Trophoblast cell (in vitro differentiated cells and primary cell): ENCODE measurements around the gene ALG1L2.
"Not testable (repeated sequence)": the region's sequence is repeated elsewhere in the genome, so short reads cannot be mapped to it uniquely, and the experiment has no call there.

Experiments used
- DNase-seq, 2 donors: peaks; one replicate each; pipeline ENCODE4 v3.0.0-alpha.2; 2016
- H2AFZ ChIP-seq: 2 replicates; pipeline ENCODE4 v1.6.1; 2013; ENCODE audit warnings: low read length, moderate library complexity, mild to moderate bottlenecking; ENCODE audit not compliant: insufficient read depth, poor library complexity
- H2AK5ac ChIP-seq: 2 replicates; pipeline ENCODE4 v1.6.1; 2013; ENCODE audit warnings: mild to moderate bottlenecking, low read length
- H2BK120ac ChIP-seq: 2 replicates; pipeline ENCODE4 v1.6.1; 2013; ENCODE audit warnings: low read length, mild to moderate bottlenecking, moderate library complexity; ENCODE audit not compliant: insufficient read depth, poor library complexity
- H2BK12ac ChIP-seq: 2 replicates; pipeline ENCODE4 v1.6.1; 2013; ENCODE audit warnings: mild to moderate bottlenecking, low read length, moderate library complexity
- H2BK5ac ChIP-seq: 2 replicates; pipeline ENCODE4 v1.6.1; 2013; ENCODE audit warnings: low read length, low read depth, moderate library complexity, mild to moderate bottlenecking; ENCODE audit not compliant: poor library complexity
- H3K14ac ChIP-seq: 2 replicates; pipeline ENCODE4 v1.6.1; 2013; ENCODE audit warnings: mild to moderate bottlenecking, low read length
- H3K18ac ChIP-seq: 2 replicates; pipeline ENCODE4 v1.6.1; 2013; ENCODE audit warnings: mild to moderate bottlenecking, low read length
- H3K23ac ChIP-seq: 2 replicates; pipeline ENCODE4 v1.6.1; 2013; ENCODE audit warnings: low read length
- H3K27ac ChIP-seq: 2 replicates; pipeline ENCODE4 v1.5.1; 2013; ENCODE audit warnings: low read depth, mild to moderate bottlenecking, inconsistent platforms, low read length, moderate library complexity
- H3K27me3 ChIP-seq: 2 replicates; pipeline ENCODE4 v1.6.1; 2013; ENCODE audit warnings: inconsistent platforms, mild to moderate bottlenecking, low read length, moderate library complexity; ENCODE audit not compliant: insufficient read depth
- H3K36me3 ChIP-seq, 2 experiments: 1 replicate in 1 of 2; 2 replicates in 1 of 2; pipeline ENCODE4 v1.6.1; 2013; ENCODE audit warnings: low read length in 2 of 2, mild to moderate bottlenecking in 2 of 2, moderate library complexity in 1 of 2; ENCODE audit not compliant: insufficient read depth in 2 of 2, control insufficient read depth in 1 of 2
- H3K4ac ChIP-seq: 2 replicates; pipeline ENCODE4 v1.6.1; 2013; ENCODE audit warnings: low read depth, mild to moderate bottlenecking, low read length, moderate library complexity
- H3K4me1 ChIP-seq, 2 experiments: 1 replicate in 1 of 2; 2 replicates in 1 of 2; pipeline ENCODE4 v1.6.1; 2013; ENCODE audit warnings: low read length in 2 of 2, mild to moderate bottlenecking in 2 of 2, moderate library complexity in 1 of 2; ENCODE audit not compliant: insufficient read depth in 2 of 2, control insufficient read depth in 1 of 2
- H3K4me2 ChIP-seq: 2 replicates; pipeline ENCODE4 v1.6.1; 2013; ENCODE audit warnings: inconsistent platforms, mild to moderate bottlenecking, low read length, moderate library complexity
- H3K4me3 ChIP-seq: 2 replicates; pipeline ENCODE4 v1.5.1; 2013; ENCODE audit warnings: mild to moderate bottlenecking, low read depth, low read length, inconsistent platforms
- H3K79me1 ChIP-seq: one replicate; pipeline ENCODE4 v1.6.1; 2013; ENCODE audit warnings: low read length
- H3K79me2 ChIP-seq: 2 replicates; pipeline ENCODE4 v1.6.1; 2013; ENCODE audit warnings: low read length, mild to moderate bottlenecking; ENCODE audit not compliant: control insufficient read depth, insufficient read depth, poor library complexity
- H3K9ac ChIP-seq: 2 replicates; pipeline ENCODE4 v1.6.1; 2013; ENCODE audit warnings: mild to moderate bottlenecking, low read length
- H3K9me3 ChIP-seq: 2 replicates; pipeline ENCODE4 v1.6.1; 2013; ENCODE audit warnings: low read depth, mild to moderate bottlenecking, control low read depth, inconsistent platforms, low read length; ENCODE audit not compliant: insufficient read depth
- H4K12ac ChIP-seq: 2 replicates; pipeline ENCODE4 v1.6.1; 2013; ENCODE audit warnings: low read depth, mild to moderate bottlenecking, low read length, moderate library complexity
- H4K8ac ChIP-seq: 2 replicates; pipeline ENCODE4 v1.6.1; 2013; ENCODE audit warnings: low read depth, mild to moderate bottlenecking, low read length, moderate library complexity
- H4K91ac ChIP-seq: one replicate; pipeline ENCODE4 v1.6.1; 2013; ENCODE audit warnings: low read depth, mild to moderate bottlenecking, low read length, moderate library complexity
- WGBS: extraction: QIAGEN DNeasy Blood & Tissue Kit; methylation state at CpG from one replicate; pipeline ENCODE4 v1.1.7; 2013; ENCODE audit warnings: missing lambda C conversion rate; ENCODE audit not compliant: insufficient read length, insufficient coverage; ENCODE audit errors: extremely low coverage; 5-methylcytosine and 5-hydroxymethylcytosine counted together

Gene ALG1L2

DNA sequence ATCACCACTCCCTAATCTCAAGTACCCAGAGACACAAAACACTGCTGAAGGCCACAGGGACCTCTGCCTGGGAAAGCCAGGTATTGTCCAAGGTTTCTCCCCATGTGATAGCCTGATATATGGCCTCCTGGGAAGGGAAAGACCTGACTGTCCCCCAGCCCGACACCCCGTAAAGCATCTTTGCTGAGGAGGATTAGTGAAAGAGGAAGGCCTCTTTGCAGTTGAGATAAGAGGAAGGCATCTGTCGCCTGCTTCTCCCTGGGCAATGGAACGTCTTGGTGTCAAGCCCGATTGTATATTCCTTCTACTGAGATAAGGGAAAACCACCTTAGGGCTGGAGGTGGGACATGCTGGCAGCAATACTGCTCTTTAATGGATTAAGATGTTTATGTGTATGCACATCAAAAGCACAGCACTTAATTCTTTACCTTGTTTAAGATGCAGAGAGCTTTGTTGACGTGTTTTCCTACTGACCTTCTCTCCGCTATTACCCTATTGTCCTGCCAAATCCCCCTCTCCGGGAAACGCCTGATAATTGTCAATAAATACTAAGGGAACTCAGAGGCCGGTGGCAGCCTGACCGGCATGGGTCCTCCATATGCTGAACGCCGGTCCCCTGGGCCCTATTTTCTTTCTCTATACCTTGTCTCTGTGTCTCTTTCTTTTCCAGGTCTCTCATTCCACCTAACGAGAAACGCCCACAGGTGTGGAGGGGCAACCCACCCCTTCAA lies 23.9 kb upstream of the ALG1L2 start:
- H4K91ac ChIP-seq, H3K23ac ChIP-seq, H4K12ac ChIP-seq, H3K14ac ChIP-seq, H3K4me3 ChIP-seq, H2BK5ac ChIP-seq, H2BK120ac ChIP-seq, H3K27me3 ChIP-seq, H3K4me1 ChIP-seq, H3K79me1 ChIP-seq, H2AK5ac ChIP-seq, H2BK12ac ChIP-seq, H3K27ac ChIP-seq, H3K4me2 ChIP-seq, H3K79me2 ChIP-seq, H2AFZ ChIP-seq, H3K36me3 ChIP-seq, H3K4ac ChIP-seq, H3K9me3 ChIP-seq, H3K18ac ChIP-seq, H3K9ac ChIP-seq, H4K8ac ChIP-seq: not testable (repeated sequence)
- WGBS = no CpG with 5 or more reads among the region's 15 CpGs
- DNase-seq = peak in 1 of 2 donors; percentile 18

DNA sequence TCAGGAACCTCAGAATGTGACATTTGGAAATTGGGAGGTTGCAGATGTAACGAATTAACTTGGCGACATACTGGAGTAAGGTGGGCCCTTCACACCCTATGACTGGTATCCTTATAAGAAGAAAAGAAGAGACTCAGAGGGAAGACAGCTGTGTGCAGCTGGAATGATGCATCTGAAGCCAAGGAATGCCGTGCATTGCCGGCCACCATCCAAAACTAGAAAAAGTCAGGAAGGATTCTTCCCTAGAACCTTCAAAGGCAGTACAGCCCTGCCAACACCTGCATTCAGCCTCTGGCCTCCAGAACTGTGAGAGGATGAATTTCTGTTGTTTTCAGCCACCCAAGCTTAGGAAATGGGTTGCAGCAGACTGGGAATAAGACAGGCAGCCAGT lies 23.4 kb upstream of the ALG1L2 start:
- not testable (repeated sequence) for H3K27ac ChIP-seq, H3K9ac ChIP-seq, H3K18ac ChIP-seq, H3K79me2 ChIP-seq, H2BK12ac ChIP-seq, H3K9me3 ChIP-seq, H3K4me3 ChIP-seq, H3K14ac ChIP-seq, H2AK5ac ChIP-seq, H3K23ac ChIP-seq, H4K12ac ChIP-seq, H3K36me3 ChIP-seq, H2AFZ ChIP-seq, H3K4ac ChIP-seq, H3K27me3 ChIP-seq, H4K91ac ChIP-seq, H2BK5ac ChIP-seq, H3K4me2 ChIP-seq, H3K4me1 ChIP-seq, H3K79me1 ChIP-seq, H4K8ac ChIP-seq, H2BK120ac ChIP-seq
- peak in 1 of 2 donors; percentile 45 for DNase-seq
- no CpG with 5 or more reads among the region's 4 CpGs for WGBS

DNA sequence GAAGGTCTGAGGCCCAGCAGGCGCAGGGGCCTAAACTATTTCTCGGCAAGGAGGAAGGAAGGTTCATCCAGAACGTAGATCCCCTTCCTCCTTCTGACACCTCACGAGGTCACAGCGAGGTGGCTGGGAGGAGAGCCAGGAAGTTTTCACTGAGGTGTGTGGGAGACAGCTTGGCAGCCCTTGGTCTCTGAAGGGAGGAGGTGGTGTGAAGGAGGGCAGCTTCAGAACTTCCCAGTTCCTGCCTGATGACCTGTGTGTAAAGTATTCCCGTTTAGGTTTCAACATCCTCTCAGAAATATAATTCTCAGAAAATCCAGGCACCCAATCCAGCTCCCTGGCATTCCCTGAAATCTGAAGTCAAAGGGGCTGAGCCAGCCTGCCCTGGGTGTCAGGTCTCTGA lies 22.9 kb upstream of the ALG1L2 start:
- not testable (repeated sequence) for H3K79me2 ChIP-seq, H2BK5ac ChIP-seq, H3K27me3 ChIP-seq, H2AFZ ChIP-seq, H3K9ac ChIP-seq, H2AK5ac ChIP-seq, H4K12ac ChIP-seq, H4K91ac ChIP-seq, H3K14ac ChIP-seq, H3K4me3 ChIP-seq, H3K9me3 ChIP-seq, H3K4me1 ChIP-seq, H2BK12ac ChIP-seq, H3K36me3 ChIP-seq, H4K8ac ChIP-seq, H2BK120ac ChIP-seq, H3K4ac ChIP-seq, H3K27ac ChIP-seq, H3K18ac ChIP-seq, H3K79me1 ChIP-seq, H3K4me2 ChIP-seq, H3K23ac ChIP-seq
- DNase-seq = peak; percentile 33 to 68
- no CpG with 5 or more reads among the region's 6 CpGs for WGBS

DNA sequence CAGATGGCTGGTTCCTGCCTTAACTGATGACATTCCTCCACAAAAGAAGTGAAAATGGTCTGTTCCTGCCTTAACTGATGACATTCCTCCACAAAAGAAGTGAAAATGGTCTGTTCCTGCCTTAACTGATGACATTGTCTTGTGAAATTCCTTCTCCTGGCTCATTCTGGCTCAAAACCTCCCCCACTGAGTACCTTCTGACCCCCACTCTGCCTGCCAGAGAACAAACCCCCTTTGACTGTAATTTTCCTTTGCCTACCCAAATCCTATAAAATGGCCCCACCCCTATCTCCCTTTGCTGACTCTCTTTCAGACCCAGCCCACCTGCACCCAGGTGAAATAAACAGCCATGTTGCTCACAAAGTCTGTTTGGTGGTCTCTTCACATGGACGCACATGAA lies 22.5 kb upstream of the ALG1L2 start:
- H3K9ac ChIP-seq, DNase-seq, H3K79me1 ChIP-seq, H3K18ac ChIP-seq, H2AFZ ChIP-seq, H3K79me2 ChIP-seq, H3K14ac ChIP-seq, H3K4ac ChIP-seq, H3K36me3 ChIP-seq, H3K27ac ChIP-seq, H2BK12ac ChIP-seq, H4K12ac ChIP-seq, H3K23ac ChIP-seq, H3K4me1 ChIP-seq, H4K91ac ChIP-seq, H3K27me3 ChIP-seq, H3K4me3 ChIP-seq, H2BK120ac ChIP-seq, H2AK5ac ChIP-seq, H4K8ac ChIP-seq, H3K4me2 ChIP-seq, H3K9me3 ChIP-seq: not testable (repeated sequence)
- peak overlapping the region; percentile 56 for H2BK5ac ChIP-seq
- WGBS = no CpG with 5 or more reads among the region's 1 CpG
